ENCODE results near the gene CLCN4. TPM values are rescaled to one million over a fixed set of nuclear protein-coding genes. Genes with fewer than 3 reads are reported as not detected.

CLCN4 gene
- total RNA-seq, 2 experiments from 2014 or later, result not detected

GRCh38 chrX:10117301-10117700, 39.5 kb upstream of the CLCN4 start:
- ChIA-PET POLR2A (interaction anchor here (0.8 kb wide), 1 partner anchor 99 kb away, joined by 3 read pairs; no protein-coding TSS in a partner anchor), CTCF (interaction anchor here (3.8 kb wide), 1 partner anchor 120 kb away, joined by 32 read pairs; no protein-coding TSS in a partner anchor)
- Mint-ChIP-seq H3K36me3 (ENCODE audit: low read depth) (peaks cover 28% of the 10 kb centered on the region), H3K4me3 (no peak overlapping the region), H3K27ac (no peak overlapping the region), H3K27me3 (no peaks in the 10 kb centered on the region), H3K9me3 (no peaks in the 10 kb centered on the region), H3K4me1 (ENCODE audit: low read depth) (peaks cover 9% of the 10 kb centered on the region)
- Histone ChIP-seq H3K27me3 (ENCODE audit: control insufficient read depth in 1 of 2, insufficient read depth in 2 of 2, low read length in 2 of 2) (no peaks in the 10 kb centered on the region), H3K36me3 (ENCODE audit: insufficient read depth, low read length) (peaks cover 27% of the 10 kb centered on the region), H3K4me1 (ENCODE audit: insufficient read depth, low read length) (peaks cover 22% of the 10 kb centered on the region), H3K27ac (ENCODE audit: low read depth in 1 of 2, low read length in 2 of 2) (no peak overlapping the region), H3K4me3 (ENCODE audit: low read length) (no peak overlapping the region), H3K9me3 (ENCODE audit: control insufficient read depth in 1 of 2, insufficient read depth in 1 of 2, low read length in 2 of 2) (no peaks in the 10 kb centered on the region)
- intact Hi-C loops (cut with DNase I, micrococcal nuclease), result loop anchor here (5.0 kb wide), 4 partner anchors 40 to 1370 kb away; no protein-coding TSS in a partner anchor
- no peak for TF ChIP-seq CTCF (IDR thresholded peaks at IDR 0.05)
- ATAC-seq (ENCODE audit: poor library complexity) (no peak), DNase-seq (no peak)

DNA sequence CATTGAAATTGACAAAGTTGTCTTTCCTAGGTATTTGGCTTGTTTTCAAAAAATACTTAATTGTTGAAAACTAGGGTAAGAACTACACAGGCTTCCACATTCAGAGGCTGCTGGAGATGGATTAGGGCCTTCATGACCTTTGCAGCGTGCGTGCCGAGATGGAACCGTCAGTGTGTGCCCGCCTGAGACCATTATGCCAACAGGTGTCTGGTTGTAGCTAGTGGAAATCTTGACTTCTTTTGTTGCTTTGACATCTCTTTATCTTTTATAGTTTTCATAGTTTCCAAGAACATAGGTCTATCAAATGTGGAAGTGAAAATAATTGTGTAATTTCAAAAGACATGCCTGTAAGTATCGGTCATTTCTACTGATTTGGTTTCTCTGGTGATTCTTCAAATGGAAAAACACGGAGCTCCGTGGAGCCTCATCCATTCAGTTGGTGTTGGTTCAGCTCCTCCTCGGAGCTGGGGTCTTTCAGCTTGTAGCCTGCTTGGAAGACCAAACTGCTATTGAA, 38.9 kb upstream of the CLCN4 start:
- ATAC-seq (ENCODE audit: poor library complexity) (no peak), DNase-seq (no peak)
- intact Hi-C loops (cut with DNase I, micrococcal nuclease), result loop anchor here (2.0 to 5.0 kb wide), 5 partner anchors 41 to 1371 kb away; no protein-coding TSS in a partner anchor
- Mint-ChIP-seq H3K4me1 (ENCODE audit: low read depth) (peaks cover 5% of the 10 kb centered on the region), H3K27me3 (no peaks in the 10 kb centered on the region), H3K9me3 (no peaks in the 10 kb centered on the region), H3K27ac (no peak overlapping the region), H3K4me3 (no peak overlapping the region), H3K36me3 (ENCODE audit: low read depth) (peaks cover 29% of the 10 kb centered on the region)
- POLR2A ChIA-PET, result no interaction called here
- no peaks in the 10 kb centered on the region for H3K27me3 ChIP-seq (ENCODE audit: control insufficient read depth in 1 of 2, insufficient read depth in 2 of 2, low read length in 2 of 2)
- peaks cover 16% of the 10 kb centered on the region for H3K4me1 ChIP-seq (ENCODE audit: insufficient read depth, low read length)
- no peak overlapping the region for H3K4me3 ChIP-seq (ENCODE audit: low read length)
- peaks cover 32% of the 10 kb centered on the region for H3K36me3 ChIP-seq (ENCODE audit: insufficient read depth, low read length)
- CTCF ChIA-PET, result interaction anchor here (1.7 to 3.8 kb wide), 4 partner anchors 11 to 121 kb away, joined by 5 to 32 read pairs (median 16); no protein-coding TSS in a partner anchor
- H3K27ac ChIP-seq (ENCODE audit: low read depth in 1 of 2, low read length in 2 of 2), result no peak overlapping the region
- H3K9me3 ChIP-seq (ENCODE audit: control insufficient read depth in 1 of 2, insufficient read depth in 1 of 2, low read length in 2 of 2), result no peaks in the 10 kb centered on the region
- no peak for TF ChIP-seq CTCF (IDR thresholded peaks at IDR 0.05)

GRCh38 chrX:10118530-10118929, 38.2 kb upstream of the CLCN4 start:
- Mint-ChIP-seq H3K4me3 (no peak overlapping the region), H3K9me3 (no peaks in the 10 kb centered on the region), H3K4me1 (ENCODE audit: low read depth) (peaks cover 5% of the 10 kb centered on the region), H3K27ac (no peak overlapping the region), H3K27me3 (no peaks in the 10 kb centered on the region), H3K36me3 (ENCODE audit: low read depth) (peaks cover 29% of the 10 kb centered on the region)
- no peak for ATAC-seq (ENCODE audit: poor library complexity)
- ChIA-PET POLR2A (interaction anchor here (0.6 to 1.4 kb wide), 2 partner anchors 8 to 702 kb away, joined by 3 read pairs; no protein-coding TSS in a partner anchor), CTCF (interaction anchor here (1.7 to 3.8 kb wide), 5 partner anchors 11 to 122 kb away, joined by 5 to 32 read pairs (median 14); no protein-coding TSS in a partner anchor)
- H3K27ac ChIP-seq (ENCODE audit: low read depth in 1 of 2, low read length in 2 of 2), result no peak overlapping the region
- no peak for TF ChIP-seq CTCF (IDR thresholded peaks at IDR 0.05)
- no peaks in the 10 kb centered on the region for H3K27me3 ChIP-seq (ENCODE audit: control insufficient read depth in 1 of 2, insufficient read depth in 2 of 2, low read length in 2 of 2)
- no peak overlapping the region for H3K4me3 ChIP-seq (ENCODE audit: low read length)
- H3K4me1 ChIP-seq (ENCODE audit: insufficient read depth, low read length), result peaks cover 16% of the 10 kb centered on the region
- H3K9me3 ChIP-seq (ENCODE audit: control insufficient read depth in 1 of 2, insufficient read depth in 1 of 2, low read length in 2 of 2), result no peaks in the 10 kb centered on the region
- intact Hi-C loops (cut with DNase I, micrococcal nuclease), result loop anchor here (2.0 to 5.0 kb wide), 5 partner anchors 41 to 1371 kb away; no protein-coding TSS in a partner anchor
- H3K36me3 ChIP-seq (ENCODE audit: insufficient read depth, low read length), result peaks cover 33% of the 10 kb centered on the region
- no peak for DNase-seq

Data from CD4-positive, alpha-beta T cell (primary cell).